Tibial nerve (tissue), 4 donors: Measurements from ENCODE around the gene BAMBI. TPM values are rescaled to one million over a fixed set of nuclear protein-coding genes. Genes with fewer than 3 reads are reported as not detected.

Source experiments
- DNase-seq, 2 donors: peaks; one replicate each; pipeline ENCODE4 v3.0.0-alpha.2; 2019; ENCODE audit warnings: low spot score in 2 of 2
- H3K27ac ChIP-seq, 4 donors: fragments of 200-600 bp; sonication (generic) in 3 of 4; one replicate each; pipeline ENCODE4 v1.5.1; 2017 to 2019; ENCODE audit warnings: mild to moderate bottlenecking in 1 of 4
- H3K27me3 ChIP-seq, 2 donors: fragments of 200-600 bp; sonication (generic) in 1 of 2; one replicate each; pipeline versions ENCODE4 v1.5.1 to v1.6.0; 2017 to 2019
- H3K36me3 ChIP-seq, 3 donors: fragments of 200-600 bp; sonication (generic); one replicate each; pipeline ENCODE4 v1.5.1; 2018 to 2019
- H3K4me1 ChIP-seq, 4 donors: fragments of 200-600 bp; sonication (generic) in 3 of 4; one replicate each; pipeline ENCODE4 v1.5.1; 2017 to 2019
- H3K4me3 ChIP-seq, 4 donors: fragments of 200-600 bp; sonication (generic) in 3 of 4; one replicate each; pipeline ENCODE4 v1.5.1; 2017 to 2019; ENCODE audit warnings: mild to moderate bottlenecking in 1 of 4, moderate library complexity in 1 of 4
- H3K9me3 ChIP-seq, 4 donors: fragments of 200-600 bp; sonication (generic) in 3 of 4; one replicate each; pipeline ENCODE4 v1.5.1; 2017 to 2019
- CTCF ChIP-seq, 5 experiments: fragments of 200-600 bp in 3 of 5; fragments of 450-650 bp in 2 of 5; sonication (generic) in 3 of 5; IDR thresholded peaks; one replicate each; pipeline ENCODE4 v1.5.1; 2016 to 2019; ENCODE audit warnings: antibody characterized with exemption in 5 of 5, mild to moderate bottlenecking in 3 of 5, moderate library complexity in 2 of 5
- EP300 ChIP-seq, 2 donors: sonication (generic); formaldehyde crosslinking; IDR thresholded peaks; one replicate each; pipeline ENCODE4 v1.6.1; 2017; ENCODE audit warnings: antibody characterized with exemption in 2 of 2, mild to moderate bottlenecking in 1 of 2
- POLR2A ChIP-seq, 2 donors: fragments of 450-650 bp; IDR thresholded peaks; one replicate each; pipeline ENCODE4 v1.6.1; 2017; ENCODE audit warnings: antibody characterized with exemption in 2 of 2, mild to moderate bottlenecking in 2 of 2, moderate library complexity in 2 of 2
- WGBS, 2 donors: methylation state at CpG; one replicate each; pipeline ENCODE4 v1.1.5; 2018; 5-methylcytosine and 5-hydroxymethylcytosine counted together
- total RNA-seq, 4 donors: library from RNA; depleted of rRNA; stranded (reverse); fragments of >200 nt; gene quantifications; one replicate each; pipeline ENCODE4 v1.1.0, GENCODE V29; 2016

Gene BAMBI, protein sequence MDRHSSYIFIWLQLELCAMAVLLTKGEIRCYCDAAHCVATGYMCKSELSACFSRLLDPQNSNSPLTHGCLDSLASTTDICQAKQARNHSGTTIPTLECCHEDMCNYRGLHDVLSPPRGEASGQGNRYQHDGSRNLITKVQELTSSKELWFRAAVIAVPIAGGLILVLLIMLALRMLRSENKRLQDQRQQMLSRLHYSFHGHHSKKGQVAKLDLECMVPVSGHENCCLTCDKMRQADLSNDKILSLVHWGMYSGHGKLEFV
- 10 to 100 TPM in 3 of 4 donors, 1 to 10 TPM in 1; 8.8 to 16.7 (median 12.8) TPM for total RNA-seq

- DNase-seq, result peak; percentile 78 to 79
- Histone ChIP-seq H3K27me3 (peaks cover 0 to 13% of the 10 kb centered on the region in 2 donors), H3K4me3 (peak within 1 kb of the TSS; percentile 69 to 90 (median 76)), H3K36me3 (no peaks in the 10 kb centered on the region), H3K27ac (peak within 1 kb of the TSS in 3 of 4 donors; percentile 57 to 83 (median 70)), H3K4me1 (peaks cover 0 to 49% (median 21%) of the 10 kb centered on the region in 4 donors), H3K9me3 (no peaks in the 10 kb centered on the region)
- whole genome bisulfite sequencing, 2 donors, result 0 to 1% methylated on average over 22 to 30 of the region's 120 CpGs
- TF ChIP-seq EP300 (IDR thresholded peaks at IDR 0.05) (peak in 1 of 2 donors; percentile 92), CTCF (IDR thresholded peaks at IDR 0.05) (peak; percentile 54 to 90 (median 90)), POLR2A (IDR thresholded peaks at IDR 0.05) (peak; percentile 89 to 96)
Observed at GRCh38 chr10:28676968-28677887, at the start of gene BAMBI. Gene BAMBI, plus strand, starts transcription at chr10:28677521. Its CDS starts 377 bp downstream, at chr10:28677898.

DNA sequence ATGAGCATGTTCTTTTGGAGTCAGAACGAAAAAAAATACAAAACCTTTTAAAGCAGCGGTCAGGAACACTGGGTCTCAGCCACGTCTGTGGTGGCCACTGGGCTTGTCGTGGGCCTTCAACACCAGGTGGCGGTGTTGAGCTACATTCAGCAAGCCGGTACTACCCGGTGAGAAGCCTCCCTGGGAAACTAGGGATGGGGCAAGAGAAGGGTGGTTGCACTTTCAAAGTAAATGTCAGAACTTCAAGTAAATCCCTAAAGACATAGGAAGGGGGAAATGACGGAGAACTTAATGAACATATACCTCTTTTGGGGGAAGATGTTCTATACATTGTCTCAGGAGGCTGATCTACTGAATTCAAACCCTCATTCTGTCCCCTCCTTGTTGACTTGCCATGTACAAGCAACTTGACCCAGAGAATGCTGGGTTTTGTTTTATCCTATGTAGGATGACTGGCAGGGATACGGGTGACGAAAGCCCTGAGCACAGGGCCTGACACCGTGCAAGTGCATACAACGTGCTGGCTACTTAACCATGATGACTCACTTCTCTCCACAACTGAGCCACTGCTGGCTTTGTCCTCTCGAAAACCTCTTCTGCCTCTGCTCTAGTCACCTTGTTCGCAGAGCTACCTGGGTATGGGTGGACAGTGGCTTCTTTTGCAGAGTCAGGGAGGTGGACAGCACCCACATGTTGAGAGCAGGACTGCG, 49.0 kb upstream of the BAMBI start:
- WGBS, 2 donors, result 27 to 32% methylated on average over 15 of the region's 15 CpGs
- Histone ChIP-seq H3K4me1 (peaks cover 0 to 12% (median 0%) of the 10 kb centered on the region in 4 donors), H3K9me3 (no peaks in the 10 kb centered on the region), H3K36me3 (no peaks in the 10 kb centered on the region), H3K27ac (no peak overlapping the region), H3K27me3 (no peaks in the 10 kb centered on the region), H3K4me3 (no peak overlapping the region)
- TF ChIP-seq CTCF (IDR thresholded peaks at IDR 0.05) (peak; percentile 81 to 89 (median 82)), POLR2A (IDR thresholded peaks at IDR 0.05) (no peak)
- peak; percentile 71 to 86 for DNase-seq

DNA sequence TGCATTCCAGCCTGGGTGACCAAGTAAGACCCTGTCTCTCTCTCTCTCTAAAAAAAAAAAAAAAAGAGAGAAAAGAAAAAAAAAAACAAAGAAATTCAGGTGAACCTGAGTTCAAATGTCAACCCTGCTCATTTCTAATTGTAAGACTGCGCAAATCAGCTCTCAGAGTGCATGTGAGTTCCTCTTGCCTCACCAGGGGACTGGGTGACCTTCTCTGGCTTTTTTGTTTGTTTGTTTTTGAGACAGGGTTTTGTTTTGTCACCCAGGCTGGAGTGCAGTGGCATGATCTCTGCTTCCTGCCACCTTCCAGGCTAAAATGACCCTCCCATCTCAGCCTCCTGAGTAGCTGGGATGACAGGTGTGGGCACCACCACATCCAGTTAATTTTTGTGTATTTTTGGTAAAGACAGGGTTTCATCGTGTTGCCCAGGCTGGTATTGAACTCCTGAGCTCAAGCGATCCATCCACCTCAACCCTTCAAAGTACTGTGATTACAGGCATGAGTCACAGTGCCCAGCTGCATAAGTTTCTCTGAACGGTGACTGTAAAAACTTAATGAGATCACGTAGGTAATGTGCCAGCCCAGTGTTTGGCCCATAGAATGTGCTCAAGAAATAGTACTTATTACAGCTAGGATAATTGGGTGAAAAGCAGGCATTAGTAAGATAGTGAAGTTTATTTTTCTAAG, 45.3 kb upstream of the BAMBI start:
- DNase-seq, result no peak
- H3K4me3 ChIP-seq, result no peak overlapping the region
- H3K9me3 ChIP-seq, result no peaks in the 10 kb centered on the region
- no peaks in the 10 kb centered on the region for H3K27me3 ChIP-seq
- TF ChIP-seq CTCF (IDR thresholded peaks at IDR 0.05) (no peak), POLR2A (IDR thresholded peaks at IDR 0.05) (no peak), EP300 (IDR thresholded peaks at IDR 0.05) (no peak)
- peaks cover 0 to 12% (median 0%) of the 10 kb centered on the region in 4 donors for H3K4me1 ChIP-seq
- H3K27ac ChIP-seq, result no peak overlapping the region
- WGBS, 2 donors, result 75 to 79% methylated on average over 5 of the region's 5 CpGs
- H3K36me3 ChIP-seq, result no peaks in the 10 kb centered on the region

DNA sequence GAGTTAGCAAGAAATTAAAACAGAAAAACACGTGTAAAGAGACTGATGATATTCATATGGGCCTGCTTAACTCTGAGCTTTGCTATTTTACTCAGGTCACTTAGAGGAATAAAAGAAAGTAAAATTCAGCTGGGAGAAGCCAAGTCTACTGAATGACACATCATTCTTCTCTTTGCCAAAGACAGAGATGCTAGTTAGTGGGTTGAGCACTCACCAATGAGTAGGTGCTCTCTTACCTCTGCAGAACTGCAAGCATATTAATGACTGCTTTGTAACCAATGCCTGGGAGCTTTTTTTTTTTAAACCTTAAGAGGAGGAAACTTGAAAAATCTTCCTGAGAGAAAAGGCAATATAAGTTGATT, 44.8 kb upstream of the BAMBI start:
- H3K27ac ChIP-seq, result no peak overlapping the region
- no peak for TF ChIP-seq CTCF (IDR thresholded peaks at IDR 0.05)
- no peak for TF ChIP-seq EP300 (IDR thresholded peaks at IDR 0.05)
- TF ChIP-seq POLR2A (IDR thresholded peaks at IDR 0.05), result no peak
- no peak overlapping the region for H3K4me3 ChIP-seq
- 58 to 59% methylated on average over 1 of the region's 1 CpG for WGBS, 2 donors
- H3K36me3 ChIP-seq, result no peaks in the 10 kb centered on the region
- no peaks in the 10 kb centered on the region for H3K9me3 ChIP-seq
- no peaks in the 10 kb centered on the region for H3K27me3 ChIP-seq
- peaks cover 0 to 12% (median 0%) of the 10 kb centered on the region in 4 donors for H3K4me1 ChIP-seq
- no peak for DNase-seq
